ENCODE results near the gene MAK.

DNA sequence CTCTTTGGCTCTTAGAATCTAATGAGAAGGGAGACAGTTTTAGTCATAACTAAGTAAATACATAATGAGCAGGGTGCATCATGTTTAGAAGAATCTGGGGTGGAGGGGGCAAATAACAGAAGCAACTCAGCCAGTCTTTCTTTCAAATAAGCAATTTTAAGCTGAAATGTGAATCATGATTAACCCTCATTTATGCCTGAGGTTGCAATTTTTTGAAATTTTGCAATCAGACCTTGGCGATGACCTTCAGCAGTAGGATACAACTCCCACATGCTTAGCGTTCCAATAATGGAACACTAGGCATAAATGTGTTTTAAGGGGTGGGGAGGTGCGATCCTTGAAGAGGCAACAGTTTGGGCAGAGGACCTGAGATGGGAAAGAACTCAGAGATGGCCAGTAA lies 60.1 kb downstream of the MAK start:
- no peak for TF ChIP-seq POLR2AphosphoS5 (IDR thresholded peaks at IDR 0.05; ENCODE audit: low read depth)
- TF ChIP-seq EZH2 (IDR thresholded peaks at IDR 0.05; ENCODE audit: low read depth, unreplicated experiment), result no peak
- TF ChIP-seq, protein P1, sequence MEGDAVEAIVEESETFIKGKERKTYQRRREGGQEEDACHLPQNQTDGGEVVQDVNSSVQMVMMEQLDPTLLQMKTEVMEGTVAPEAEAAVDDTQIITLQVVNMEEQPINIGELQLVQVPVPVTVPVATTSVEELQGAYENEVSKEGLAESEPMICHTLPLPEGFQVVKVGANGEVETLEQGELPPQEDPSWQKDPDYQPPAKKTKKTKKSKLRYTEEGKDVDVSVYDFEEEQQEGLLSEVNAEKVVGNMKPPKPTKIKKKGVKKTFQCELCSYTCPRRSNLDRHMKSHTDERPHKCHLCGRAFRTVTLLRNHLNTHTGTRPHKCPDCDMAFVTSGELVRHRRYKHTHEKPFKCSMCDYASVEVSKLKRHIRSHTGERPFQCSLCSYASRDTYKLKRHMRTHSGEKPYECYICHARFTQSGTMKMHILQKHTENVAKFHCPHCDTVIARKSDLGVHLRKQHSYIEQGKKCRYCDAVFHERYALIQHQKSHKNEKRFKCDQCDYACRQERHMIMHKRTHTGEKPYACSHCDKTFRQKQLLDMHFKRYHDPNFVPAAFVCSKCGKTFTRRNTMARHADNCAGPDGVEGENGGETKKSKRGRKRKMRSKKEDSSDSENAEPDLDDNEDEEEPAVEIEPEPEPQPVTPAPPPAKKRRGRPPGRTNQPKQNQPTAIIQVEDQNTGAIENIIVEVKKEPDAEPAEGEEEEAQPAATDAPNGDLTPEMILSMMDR (conservative IDR thresholded peaks at IDR 0.05; ENCODE audit: low read depth in 2 of 2), result no peak
